BJ (cell line): ENCODE measurements around the gene TRPM8. TPM values are rescaled to one million over a fixed set of nuclear protein-coding genes. Genes with fewer than 3 reads are reported as not detected.
A peak's percentile ranks its signal among the peaks of the same experiment; 100 is the strongest.

ENCODE experiments used
- CTCF ChIA-PET: fragments of 350-600 bp; formaldehyde crosslinking; extraction: SDS; loops from one replicate; lab custom pipeline; 2021; ENCODE audit warnings: antibody characterized with exemption, inconsistent platforms; lab: Yijun Ruan, JAX
- POLR2A ChIA-PET: fragments of 300-600 bp; sonication (Branson Sonifier 250); formaldehyde crosslinking; extraction: SDS; loops from one replicate; lab custom pipeline; 2021; ENCODE audit warnings: antibody characterized with exemption; lab: Charles Lee
- DNase-seq: peaks from one replicate; pipeline ENCODE4 v3.0.0-alpha.2; 2011; ENCODE audit warnings: low read depth
- H3K27me3 ChIP-seq: 2 replicates; pipeline ENCODE4 v1.6.0; 2011; ENCODE audit warnings: low read length; ENCODE audit not compliant: control insufficient read depth, insufficient read depth
- H3K36me3 ChIP-seq: 2 replicates; pipeline ENCODE4 v1.5.1; 2011; ENCODE audit warnings: low read length; ENCODE audit not compliant: control insufficient read depth, insufficient read depth
- H3K4me3 ChIP-seq: 2 replicates; pipeline ENCODE4 v1.5.1; 2011; ENCODE audit warnings: low read depth, mild to moderate bottlenecking, control low read depth, low read length
- polyA plus RNA-seq: library from polyadenylated mRNA; depleted of rRNA; stranded (reverse); fragments of >200 nt; gene quantifications from 2 replicates; pipeline ENCODE4 v1.2.3, GENCODE V29; 2011
- TF ChIP-seq, protein P1 (sequence below): IDR thresholded peaks from 2 replicates; pipeline ENCODE4 v1.5.1; 2011; ENCODE audit warnings: low read depth, mild to moderate bottlenecking, control low read depth, inconsistent platforms, low read length, moderate library complexity; ENCODE audit not compliant: insufficient read depth

Gene TRPM8
- polyA plus RNA-seq, 1 experiment = not detected

DNA sequence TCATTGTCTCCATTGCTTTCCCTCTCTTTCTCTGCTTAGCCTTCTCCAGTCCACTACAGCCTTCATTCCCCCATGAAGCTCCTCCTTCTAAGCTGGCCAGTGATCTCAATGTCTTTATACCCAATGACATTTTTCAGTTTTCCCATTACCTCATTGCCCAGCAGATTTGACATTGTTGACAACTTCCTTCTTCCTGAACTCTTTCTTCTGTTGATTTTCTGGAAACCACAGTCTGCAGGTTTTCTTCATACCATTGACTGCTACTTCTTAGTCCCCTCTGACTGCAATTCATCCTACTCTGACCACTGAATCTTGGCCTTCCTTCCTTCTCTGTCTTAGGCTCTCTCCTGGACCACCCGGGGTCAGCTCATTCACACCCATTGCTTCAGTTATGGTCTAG lies 110.5 kb downstream of the TRPM8 start:
- ChIA-PET POLR2A (no interaction called here), CTCF (no interaction called here)
- TF ChIP-seq, protein P1, sequence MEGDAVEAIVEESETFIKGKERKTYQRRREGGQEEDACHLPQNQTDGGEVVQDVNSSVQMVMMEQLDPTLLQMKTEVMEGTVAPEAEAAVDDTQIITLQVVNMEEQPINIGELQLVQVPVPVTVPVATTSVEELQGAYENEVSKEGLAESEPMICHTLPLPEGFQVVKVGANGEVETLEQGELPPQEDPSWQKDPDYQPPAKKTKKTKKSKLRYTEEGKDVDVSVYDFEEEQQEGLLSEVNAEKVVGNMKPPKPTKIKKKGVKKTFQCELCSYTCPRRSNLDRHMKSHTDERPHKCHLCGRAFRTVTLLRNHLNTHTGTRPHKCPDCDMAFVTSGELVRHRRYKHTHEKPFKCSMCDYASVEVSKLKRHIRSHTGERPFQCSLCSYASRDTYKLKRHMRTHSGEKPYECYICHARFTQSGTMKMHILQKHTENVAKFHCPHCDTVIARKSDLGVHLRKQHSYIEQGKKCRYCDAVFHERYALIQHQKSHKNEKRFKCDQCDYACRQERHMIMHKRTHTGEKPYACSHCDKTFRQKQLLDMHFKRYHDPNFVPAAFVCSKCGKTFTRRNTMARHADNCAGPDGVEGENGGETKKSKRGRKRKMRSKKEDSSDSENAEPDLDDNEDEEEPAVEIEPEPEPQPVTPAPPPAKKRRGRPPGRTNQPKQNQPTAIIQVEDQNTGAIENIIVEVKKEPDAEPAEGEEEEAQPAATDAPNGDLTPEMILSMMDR = no peak
- Histone ChIP-seq H3K4me3 (no peak overlapping the region), H3K27me3 (peaks cover 2% of the 10 kb centered on the region; the same call in 1 of the 2 replicates), H3K36me3 (no peaks in the 10 kb centered on the region)
- DNase-seq = no peak

DNA sequence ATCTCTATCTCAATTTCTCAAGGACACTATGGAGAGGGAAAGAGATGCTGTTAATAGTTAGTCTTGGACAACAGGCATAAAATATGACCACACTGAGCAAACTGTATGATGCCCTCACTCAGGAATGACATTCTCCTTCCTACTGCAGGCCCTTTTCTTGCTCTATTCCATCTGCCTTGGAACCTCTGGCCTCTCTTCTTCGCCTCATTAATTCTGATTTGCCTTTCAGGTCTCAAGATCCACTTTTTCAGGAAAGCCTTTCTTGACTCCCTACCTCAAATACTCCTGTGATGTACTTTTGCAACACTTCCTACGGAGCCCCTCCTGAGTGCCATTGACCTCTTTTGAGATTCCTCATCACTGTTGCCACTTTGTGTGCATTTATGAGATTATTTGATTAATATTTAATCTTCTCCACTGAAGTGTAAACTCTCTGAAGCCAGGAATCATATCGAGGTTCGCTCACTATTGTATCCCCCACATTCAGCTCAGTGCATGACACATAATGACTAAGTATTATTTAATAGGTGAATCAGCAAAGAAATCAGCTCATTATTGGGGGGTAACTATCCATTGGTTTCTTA lies 112.1 kb downstream of the TRPM8 start:
- H3K27me3 ChIP-seq = peaks cover 2% of the 10 kb centered on the region; the same call in 1 of the 2 replicates
- TF ChIP-seq, protein P1 = no peak
- H3K4me3 ChIP-seq = no peak overlapping the region
- DNase-seq = no peak
- ChIA-PET CTCF (interaction anchor here (1.5 kb wide), 1 partner anchor 48 kb away, joined by 4 read pairs; no protein-coding TSS in a partner anchor), POLR2A (no interaction called here)
- no peaks in the 10 kb centered on the region for H3K36me3 ChIP-seq

DNA sequence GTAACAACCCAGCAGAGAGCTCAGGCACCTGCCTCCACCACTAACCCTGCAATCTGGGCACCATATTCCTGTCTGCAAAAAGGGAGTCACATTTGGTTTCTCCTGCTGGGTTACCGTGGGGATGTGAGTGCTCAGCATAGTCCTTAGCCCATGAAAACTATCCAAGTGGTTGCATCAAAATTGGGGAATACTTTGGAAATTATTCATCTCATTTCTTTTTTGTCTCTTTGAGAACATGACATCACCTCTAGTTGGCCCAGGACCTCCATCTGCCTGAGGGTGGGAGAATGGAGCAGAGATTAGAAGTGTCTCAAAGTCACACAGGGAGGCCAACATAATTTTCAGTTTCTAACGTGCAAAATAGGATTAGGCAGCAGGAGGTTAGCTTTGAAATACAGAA lies 114.0 kb downstream of the TRPM8 start:
- CTCF ChIA-PET = no interaction called here
- Histone ChIP-seq H3K27me3 (peaks cover 4% of the 10 kb centered on the region; the same call in 1 of the 2 replicates), H3K36me3 (no peaks in the 10 kb centered on the region), H3K4me3 (no peak overlapping the region)
- TF ChIP-seq, protein P1 = no peak
- DNase-seq = no peak
- POLR2A ChIA-PET = no interaction called here

DNA sequence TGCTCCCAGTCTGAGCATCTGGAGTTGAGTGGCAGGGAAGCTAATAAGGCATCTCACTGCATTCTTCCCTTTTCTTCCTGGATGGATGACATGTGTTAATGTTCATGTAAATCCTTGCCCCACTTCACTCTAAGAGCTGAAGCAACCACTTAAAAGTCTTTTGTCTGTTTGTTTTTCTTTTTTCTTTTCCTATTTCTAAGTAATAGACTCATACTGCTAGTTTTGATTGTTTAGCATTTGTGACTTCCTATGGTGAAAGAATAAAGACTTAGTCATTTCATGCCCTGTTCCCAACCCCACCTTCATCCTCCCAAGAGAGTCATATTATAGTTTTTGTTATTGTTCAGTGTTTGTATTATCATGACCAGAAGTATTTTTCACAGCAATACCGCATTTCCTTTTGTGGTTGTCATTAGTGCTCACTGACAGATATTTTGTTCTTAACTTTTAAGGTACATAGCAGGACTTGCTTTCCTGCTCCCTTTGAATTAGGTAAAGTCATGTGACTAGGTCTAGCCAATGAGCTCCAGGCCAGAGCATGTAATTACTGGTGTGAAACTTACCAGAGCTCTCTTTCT lies 115.2 kb downstream of the TRPM8 start:
- Histone ChIP-seq H3K36me3 (no peaks in the 10 kb centered on the region), H3K4me3 (no peak overlapping the region), H3K27me3 (peaks cover 4% of the 10 kb centered on the region; the same call in 1 of the 2 replicates)
- DNase-seq = peak; percentile 24
- CTCF ChIA-PET = no interaction called here
- POLR2A ChIA-PET = no interaction called here
- TF ChIP-seq, protein P1 = no peak

DNA sequence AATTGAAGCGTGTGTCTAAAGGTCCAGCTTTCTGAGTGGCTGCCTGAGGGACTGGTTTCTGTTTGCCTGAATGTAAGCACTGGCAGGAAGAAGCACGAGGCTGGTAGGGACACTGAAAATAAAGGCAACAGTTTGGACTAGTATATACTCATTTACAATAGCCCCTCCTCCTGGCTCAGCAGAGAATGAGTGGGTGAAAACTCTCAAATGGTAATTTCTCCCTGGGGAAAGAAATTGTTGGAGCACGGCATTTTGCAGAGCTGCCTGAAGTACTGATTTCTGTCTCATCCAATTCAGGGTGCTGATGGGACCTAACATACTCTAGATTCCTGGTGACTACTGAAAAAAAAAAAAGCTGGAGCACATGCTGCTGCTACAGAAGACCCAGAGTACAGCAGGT lies 116.0 kb downstream of the TRPM8 start:
- no peak overlapping the region for H3K4me3 ChIP-seq
- DNase-seq = no peak
- ChIA-PET POLR2A (no interaction called here), CTCF (no interaction called here)
- peaks cover 4% of the 10 kb centered on the region; the same call in 1 of the 2 replicates for H3K27me3 ChIP-seq
- H3K36me3 ChIP-seq = no peaks in the 10 kb centered on the region
- TF ChIP-seq, protein P1 = no peak
